ENCODE results near the gene RDH5.

The RDH5 gene

GRCh38 chr12:55696141-55696540 lies 24.1 kb upstream of the RDH5 start:
- no peak for DNase-seq (ENCODE audit: low read depth in 2 of 2)

- DNase-seq (ENCODE audit: low read depth in 2 of 2) = no peak
Observed at GRCh38 chr12:55696796-55697462, 23.3 kb upstream of the RDH5 start.

GRCh38 chr12:55697686-55698085 lies 22.5 kb upstream of the RDH5 start:
- no peak for DNase-seq (ENCODE audit: low read depth in 2 of 2)

- no peak for DNase-seq (ENCODE audit: low read depth in 2 of 2)
Observed at GRCh38 chr12:55698241-55698955, 21.8 kb upstream of the RDH5 start.

- DNase-seq (ENCODE audit: low read depth in 2 of 2) = no peak
Observed at GRCh38 chr12:55698965-55699364, 21.2 kb upstream of the RDH5 start.

DNA sequence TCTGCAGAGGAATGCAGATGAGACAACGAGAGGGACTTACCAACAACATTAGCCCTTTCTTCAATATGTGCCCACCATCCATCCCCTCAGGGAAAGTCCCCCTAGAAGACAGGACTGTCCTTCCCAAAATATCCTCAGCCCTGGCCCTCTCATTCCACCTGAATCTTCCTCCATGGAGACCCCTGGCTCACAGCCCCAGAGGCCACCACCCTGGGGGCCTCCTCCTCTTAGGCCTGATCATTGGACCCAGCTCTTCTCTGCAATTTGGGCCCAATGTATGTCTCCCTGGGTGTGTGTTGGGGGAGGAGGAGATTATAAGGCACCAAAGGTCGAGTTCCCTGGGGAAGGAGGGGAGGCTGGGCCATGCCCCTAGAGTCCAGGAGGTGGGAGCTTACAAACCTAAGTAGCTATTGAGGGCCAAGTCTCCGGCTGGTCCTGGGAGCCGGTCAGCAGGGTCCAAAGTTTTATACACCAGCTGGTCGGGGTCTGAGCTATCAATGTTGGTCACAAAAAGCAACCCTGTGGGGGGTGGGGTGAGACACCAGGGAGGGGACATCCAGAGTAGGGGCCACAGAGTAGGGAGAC lies 20.6 kb upstream of the RDH5 start:
- DNase-seq (ENCODE audit: low read depth in 2 of 2) = no peak

GRCh38 chr12:55700255-55701018 lies 19.8 kb upstream of the RDH5 start:
- no peak for DNase-seq (ENCODE audit: low read depth in 2 of 2)

DNA sequence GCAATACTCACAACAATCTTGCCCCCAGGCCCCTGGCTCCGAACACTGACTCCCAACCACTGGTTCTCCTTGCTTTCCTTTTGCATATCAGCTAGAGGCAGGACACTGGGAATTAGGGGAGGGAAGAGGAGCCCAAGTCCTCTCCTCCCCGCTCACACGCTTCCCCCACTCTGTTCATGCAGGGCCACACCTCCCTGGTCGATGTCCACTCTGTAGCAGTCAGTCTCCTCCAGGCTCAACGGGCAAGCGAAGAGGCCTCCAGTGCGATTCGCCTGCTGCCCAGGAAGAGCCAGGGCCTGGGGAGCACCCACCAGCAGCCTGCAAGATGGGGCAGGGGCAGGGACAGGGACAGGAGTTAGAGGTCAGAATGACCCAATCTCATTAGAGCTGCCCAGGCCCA lies 17.3 kb upstream of the RDH5 start:
- DNase-seq (ENCODE audit: low read depth in 2 of 2) = no peak

- DNase-seq (ENCODE audit: low read depth in 2 of 2) = no peak
Observed at GRCh38 chr12:55703288-55703687, 16.9 kb upstream of the RDH5 start.

DNA sequence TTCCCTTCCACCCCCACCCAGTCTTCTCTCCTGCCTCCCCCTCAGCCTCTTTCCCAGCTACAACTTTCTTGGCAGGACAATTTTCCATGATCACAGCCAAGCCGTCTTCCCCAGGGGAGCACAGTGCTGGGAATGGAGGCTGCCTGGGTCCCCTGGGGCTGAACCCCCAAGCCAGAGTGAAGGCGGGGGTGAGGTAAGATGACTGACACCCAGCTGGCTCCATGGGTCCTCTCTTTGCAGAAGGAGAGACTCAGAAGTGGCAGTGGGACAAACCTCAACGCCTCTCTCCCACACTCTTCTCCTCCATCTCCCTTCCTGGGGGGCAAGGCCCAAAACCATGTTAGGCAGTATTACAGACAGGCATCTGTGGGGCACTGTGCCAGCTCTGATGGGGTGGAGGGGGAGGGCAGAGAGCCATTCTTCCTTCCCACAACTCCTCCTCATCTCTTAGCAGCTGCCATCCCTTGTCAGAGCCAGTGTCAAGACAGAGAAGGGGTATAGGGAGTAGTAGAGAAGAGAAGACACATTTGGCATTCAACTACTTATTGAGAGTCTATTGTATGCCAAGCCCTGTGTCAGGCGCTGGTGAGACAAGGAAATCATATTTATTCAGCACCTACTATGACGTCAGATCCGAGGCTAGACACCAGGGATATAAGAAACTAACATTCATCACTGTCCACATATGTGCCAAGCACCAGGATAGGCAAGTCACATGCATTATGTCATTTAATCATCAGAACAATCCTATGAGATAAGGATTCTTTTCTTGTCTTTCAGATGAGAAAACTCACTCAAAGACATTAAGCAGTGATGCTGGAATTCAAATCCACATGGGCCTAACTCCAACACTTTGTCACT lies 16.1 kb upstream of the RDH5 start:
- no peak for DNase-seq (ENCODE audit: low read depth in 2 of 2)

DNA sequence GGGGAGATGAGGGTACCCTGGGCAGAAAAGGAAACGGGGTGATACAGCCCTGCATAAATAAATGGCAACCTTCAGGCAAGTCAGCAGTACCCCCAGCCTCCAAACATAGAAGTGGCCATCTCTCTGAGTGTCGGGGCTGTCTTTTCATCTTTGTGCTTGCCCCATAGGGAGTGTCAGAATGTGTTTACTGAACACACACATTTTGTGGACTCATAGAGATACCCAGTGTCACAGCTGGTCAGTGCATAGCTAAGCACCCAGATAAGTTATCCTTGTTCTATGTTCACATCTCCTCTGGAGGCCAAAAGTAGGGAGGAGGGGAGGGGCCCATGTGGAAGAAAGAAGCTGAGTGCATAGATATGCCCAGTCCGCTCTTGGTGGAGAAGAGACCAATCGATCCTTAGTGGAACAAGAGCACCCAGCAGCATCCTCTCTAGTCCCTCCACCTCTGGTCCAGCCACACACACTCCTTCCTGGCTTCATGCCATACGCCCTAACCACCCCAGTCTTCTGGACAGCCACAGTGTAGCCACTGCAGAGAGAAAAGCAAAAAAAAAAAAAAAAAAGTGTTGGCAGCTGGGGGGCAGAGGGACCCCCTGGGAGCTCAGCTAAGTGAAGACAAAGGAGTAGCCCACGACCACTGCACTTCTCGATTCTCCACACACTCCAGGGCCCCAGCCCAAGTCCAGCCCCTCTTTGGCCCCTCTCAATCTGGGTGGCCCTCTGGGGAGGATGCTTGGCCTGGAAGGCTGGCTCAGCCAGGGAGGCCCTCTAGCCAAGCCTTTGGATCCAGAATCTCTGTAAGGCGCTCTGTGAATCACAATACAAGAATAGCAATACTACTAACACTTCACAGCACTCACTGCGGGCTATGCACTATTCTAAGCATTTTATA lies 15.1 kb upstream of the RDH5 start:
- DNase-seq (ENCODE audit: low read depth in 2 of 2) = no peak

DNA sequence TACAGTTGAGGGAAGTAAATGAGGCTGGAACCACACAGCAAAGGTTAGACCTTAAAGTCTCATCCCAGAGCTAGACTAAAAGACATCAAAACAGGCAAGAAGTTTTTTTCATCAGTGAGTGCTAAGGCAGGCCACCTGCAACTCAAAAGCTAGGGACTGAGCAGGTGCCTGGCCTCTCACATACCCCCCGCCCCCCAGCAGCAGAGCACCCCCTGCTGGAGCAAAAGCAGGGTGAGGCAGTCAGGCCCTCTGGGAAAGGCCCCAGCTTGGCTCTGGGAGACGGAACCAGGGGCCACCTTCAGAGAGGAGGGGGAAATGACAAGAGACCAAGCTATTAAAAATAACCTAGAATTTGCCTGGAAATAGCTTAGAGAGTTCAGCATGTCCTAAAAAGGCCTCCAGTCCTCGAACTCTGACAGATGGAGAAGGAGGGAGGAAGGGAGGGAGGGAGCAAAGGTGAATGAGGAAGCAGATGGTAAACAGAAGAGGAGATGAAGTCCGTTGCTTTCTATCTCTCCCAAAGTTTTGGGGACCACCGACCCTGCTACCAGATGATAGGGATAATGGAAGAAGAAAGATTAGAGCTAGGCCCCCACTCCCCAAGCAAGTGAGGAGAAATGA lies 14.3 kb upstream of the RDH5 start:
- DNase-seq (ENCODE audit: low read depth in 2 of 2) = no peak

DNA sequence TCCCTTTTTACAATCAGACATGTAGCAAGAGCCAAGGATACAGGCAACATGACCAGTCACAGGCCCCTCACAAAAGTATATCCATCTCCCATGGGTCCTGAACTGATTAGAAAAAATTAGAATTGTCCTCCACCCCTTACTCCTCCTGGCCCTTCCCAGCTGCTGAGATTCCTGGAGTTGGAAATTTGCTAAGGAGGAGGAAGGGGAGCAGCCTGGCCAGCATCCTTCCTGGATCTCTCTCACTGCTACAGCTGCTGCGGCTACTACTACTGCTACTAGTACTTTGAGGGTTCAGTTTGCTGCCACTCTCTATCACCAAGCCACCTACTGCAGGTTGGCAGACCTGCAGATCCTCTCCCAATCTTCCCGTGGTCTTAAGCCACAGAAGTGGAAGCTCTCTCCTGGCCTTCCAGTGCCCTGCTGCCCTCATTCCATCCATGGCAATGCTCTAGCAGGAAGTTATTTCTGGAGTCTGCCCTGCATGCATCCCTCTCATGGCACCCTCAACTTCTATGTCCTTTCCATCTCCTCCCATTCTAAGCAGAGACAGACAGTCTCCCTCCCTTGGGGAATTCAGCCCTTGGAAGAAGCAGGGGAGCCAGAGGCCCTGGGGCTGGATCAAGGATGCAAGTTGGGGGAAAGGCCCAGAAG lies 13.5 kb upstream of the RDH5 start:
- DNase-seq (ENCODE audit: low read depth in 2 of 2) = no peak

DNA sequence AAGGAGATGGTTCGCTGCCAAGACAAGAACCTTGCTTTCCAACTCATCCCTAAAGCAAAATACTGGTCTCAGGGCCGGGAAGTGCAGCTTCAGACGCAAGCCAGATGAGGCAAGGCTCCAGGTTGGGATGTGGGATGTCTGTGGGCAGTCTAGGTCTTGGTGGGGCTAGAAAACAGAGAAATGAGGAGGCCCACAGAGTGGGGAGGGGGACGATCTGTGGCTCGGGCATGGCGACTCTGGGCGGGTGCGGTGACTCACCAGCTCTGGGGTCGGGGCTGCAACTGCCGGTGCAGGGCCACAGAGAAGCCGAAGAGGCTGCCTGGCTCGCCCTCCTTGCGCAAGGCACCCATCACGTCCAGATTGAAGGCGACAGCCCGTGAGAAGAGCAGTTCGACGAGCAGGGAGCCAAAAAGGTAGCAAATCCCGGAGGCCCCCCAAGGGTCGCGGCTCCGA lies 12.9 kb upstream of the RDH5 start:
- DNase-seq (ENCODE audit: low read depth in 2 of 2) = no peak

GRCh38 chr12:55707841-55708694 lies 12.1 kb upstream of the RDH5 start, which contains the start of gene ITGA7:
Gene ITGA7, minus strand, starts transcription at chr12:55707904. Its CDS starts 222 bp downstream, at chr12:55707682.
- peak; percentile 34 to 40 for DNase-seq (ENCODE audit: low read depth in 2 of 2)

GRCh38 chr12:55708695-55709233 lies 11.4 kb upstream of the RDH5 start:
- DNase-seq (ENCODE audit: low read depth in 2 of 2) = no peak

- DNase-seq (ENCODE audit: low read depth in 2 of 2) = no peak
Observed at GRCh38 chr12:55711786-55712553, 8.2 kb upstream of the RDH5 start.
